ENCODE data around the gene CYP4A22.
A peak's percentile ranks its signal among the peaks of the same experiment; 100 is the strongest.
"Not testable (repeated sequence)": the region's sequence is repeated elsewhere in the genome, so short reads cannot be mapped to it uniquely, and the experiment has no call there.

CYP4A22 gene

DNA sequence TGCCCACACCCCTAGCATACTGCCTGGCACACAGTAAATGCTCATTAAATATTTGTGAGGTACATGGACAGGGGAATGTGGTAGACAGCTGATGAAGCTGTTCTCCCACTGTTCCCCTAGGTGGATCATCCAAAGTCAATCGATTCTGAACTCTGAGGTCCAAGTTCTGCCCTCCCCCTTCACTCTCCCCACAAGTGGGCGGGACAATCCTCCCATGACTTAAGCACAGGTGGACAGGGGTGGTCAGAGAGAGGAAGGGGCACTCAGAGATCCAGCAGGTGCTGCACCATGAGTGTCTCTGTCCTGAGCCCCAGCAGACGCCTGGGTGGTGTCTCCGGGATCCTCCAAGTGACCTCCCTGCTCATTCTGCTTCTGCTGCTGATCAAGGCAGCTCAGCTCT lies at the start of gene CYP4A22:
TSS of gene CYP4A22 (plus strand) at position 244 of the 400 bp plus-strand sequence. CDS start at position 289, 45 bp downstream.
- DNase-seq, result no peak

GRCh38 chr1:47089356-47089755 lies 47.9 kb upstream of the CYP4A22 start:
- DNase-seq, result peak; percentile 74

DNA sequence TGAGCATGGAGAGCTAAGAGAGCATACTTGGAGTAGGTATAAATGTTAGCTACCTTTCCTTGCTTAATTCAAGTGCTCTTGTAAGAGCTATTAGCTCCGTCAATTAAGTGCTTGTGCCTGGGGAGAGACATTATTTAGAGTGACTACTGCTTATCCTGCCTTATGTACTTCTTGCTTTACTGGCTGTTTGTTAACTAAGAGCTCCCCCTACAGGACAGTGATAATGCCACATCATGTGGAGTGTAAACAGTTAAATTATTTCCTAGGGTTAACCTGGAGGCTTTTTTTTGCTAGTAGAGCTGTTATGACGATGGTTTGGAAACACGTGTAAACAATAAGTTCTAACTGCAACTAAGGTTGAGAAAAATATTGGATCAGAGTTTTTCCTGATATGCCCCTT lies 45.8 kb upstream of the CYP4A22 start:
- DNase-seq, result peak; percentile 44

- DNase-seq, result peak; percentile 36
Observed at GRCh38 chr1:47104816-47105215, 32.4 kb upstream of the CYP4A22 start.

DNA sequence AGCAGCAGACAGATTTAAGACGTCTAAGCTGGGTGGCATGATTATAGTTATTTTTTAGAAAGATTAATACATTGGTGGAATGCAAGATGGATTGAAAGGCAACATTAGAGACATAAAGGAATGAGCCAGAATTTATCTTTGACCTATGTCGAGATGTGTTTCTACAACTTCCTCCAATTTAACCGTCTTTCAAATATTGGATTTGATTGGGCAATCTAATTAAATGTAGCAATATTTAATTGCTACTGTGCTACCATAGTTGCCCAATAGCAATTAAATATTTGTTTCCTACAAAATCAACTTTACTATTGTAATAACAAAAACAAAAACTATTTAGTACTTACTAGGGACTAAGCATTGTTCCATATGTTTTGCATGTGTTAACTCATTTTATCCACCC lies 30.4 kb upstream of the CYP4A22 start:
- no peak for DNase-seq

DNA sequence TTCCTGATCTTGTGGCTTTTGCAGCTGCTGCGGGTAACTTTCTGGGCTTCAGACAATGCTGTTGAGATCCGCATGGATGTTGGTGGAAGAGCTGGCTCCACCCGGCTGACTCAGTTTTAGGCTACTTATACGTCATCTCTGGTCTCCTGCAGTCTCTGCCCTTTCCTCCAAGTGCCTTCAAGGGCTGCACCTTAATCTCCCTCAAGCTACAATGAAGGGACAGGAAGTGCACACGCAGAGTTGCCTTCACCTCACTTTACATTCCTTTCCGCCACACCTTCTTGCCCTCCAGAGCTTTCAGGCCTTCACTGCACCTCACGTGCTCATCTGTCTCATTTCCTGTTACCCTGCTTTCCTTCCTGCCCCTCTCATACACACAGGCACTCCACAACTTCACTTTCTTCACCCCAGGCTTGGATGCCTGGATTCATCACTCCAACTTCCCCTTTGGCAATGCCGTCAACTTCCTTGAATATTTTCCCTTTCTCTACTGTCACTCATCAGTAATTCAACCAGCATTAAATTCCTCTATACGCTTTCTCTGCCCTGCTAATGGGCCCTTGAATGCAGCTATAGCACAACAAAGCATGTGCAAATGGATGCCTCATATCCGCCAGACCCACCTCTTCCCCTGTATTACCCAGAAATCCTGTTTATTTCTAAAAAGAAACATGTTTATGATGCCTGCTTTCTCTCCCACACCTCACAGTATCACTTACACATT lies 29.2 kb upstream of the CYP4A22 start:
- DNase-seq, result not testable (repeated sequence)

GRCh38 chr1:47109482-47109881 lies 27.8 kb upstream of the CYP4A22 start:
- not testable (repeated sequence) for DNase-seq

GRCh38 chr1:47113178-47113577 lies 24.1 kb upstream of the CYP4A22 start:
- no peak for DNase-seq

DNA sequence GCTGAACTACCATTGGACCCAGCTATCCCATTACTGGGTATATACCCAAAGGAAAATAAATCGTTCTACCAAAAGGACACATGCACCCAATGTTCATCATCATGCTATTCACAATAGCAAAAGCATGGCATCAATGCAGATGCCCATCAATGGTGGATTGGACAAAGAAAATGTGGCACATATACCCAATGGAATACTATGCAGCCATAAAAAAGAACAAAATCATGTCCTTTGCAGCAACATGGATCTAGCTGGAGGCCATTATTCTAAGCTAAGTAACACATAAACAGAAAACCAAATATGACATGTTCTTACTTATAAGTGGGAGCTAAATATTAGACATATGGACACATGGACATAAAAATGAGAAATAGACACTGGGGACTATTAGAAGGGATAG lies 16.2 kb upstream of the CYP4A22 start:
- DNase-seq, result not testable (repeated sequence)

GRCh38 chr1:47124834-47125233 lies 12.4 kb upstream of the CYP4A22 start:
- not testable (repeated sequence) for DNase-seq

DNA sequence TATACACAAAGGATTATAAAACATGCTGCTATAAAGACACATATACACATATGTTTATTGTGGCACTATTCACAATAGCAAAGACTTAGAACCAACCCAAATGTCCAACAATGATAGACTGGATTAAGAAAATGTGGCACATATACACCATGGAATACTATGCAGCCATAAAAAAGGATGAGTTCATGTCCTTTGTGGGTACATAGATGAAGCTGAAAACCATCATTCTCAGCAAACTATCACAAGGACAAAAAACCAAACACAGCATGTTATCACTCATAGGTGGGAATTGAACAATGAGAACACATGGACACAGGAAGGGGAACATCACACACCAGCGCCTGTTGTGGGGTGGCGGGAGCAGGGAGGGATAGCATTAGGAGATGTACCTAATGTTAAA lies 10.2 kb upstream of the CYP4A22 start:
- DNase-seq, result not testable (repeated sequence)

DNA sequence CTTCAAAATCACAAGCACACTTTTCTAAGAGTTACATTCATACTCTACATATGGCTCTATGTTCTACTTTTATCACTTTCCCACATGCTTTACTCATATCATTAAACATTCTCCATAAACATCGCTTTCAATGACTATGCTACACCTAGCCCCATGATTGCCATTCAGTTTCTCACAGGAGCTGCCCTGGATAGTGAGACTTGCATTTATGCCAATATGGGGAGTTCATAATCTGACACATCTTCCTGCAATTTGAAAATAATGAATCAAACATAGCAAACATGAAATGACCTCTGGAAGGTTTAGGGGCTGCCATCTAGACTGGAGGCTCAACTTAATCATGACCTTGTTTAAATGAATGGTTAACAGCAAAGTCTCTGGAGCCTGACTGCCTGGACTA lies 9.0 kb upstream of the CYP4A22 start:
- DNase-seq, result no peak

DNA sequence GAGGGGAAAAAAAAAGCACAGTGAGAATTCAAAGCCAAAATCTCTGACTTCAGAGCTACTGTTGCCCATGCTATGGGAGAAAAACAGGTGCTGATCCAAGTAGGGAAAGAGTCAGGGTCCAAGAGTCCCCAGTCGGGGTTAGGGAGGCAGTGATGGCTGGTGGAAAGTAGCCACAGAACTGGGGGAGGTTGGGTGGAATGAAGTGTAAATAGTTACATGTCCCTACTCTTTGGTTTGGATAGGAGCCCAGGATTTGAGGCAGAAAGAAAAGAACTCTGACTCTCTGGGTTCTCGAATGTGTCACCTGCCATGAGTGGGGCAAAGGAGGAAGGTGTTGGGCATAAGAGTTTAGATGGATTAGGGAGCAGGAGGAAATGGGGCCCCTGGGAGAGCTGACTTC lies 8.4 kb upstream of the CYP4A22 start:
- DNase-seq, result peak; percentile 45

DNA sequence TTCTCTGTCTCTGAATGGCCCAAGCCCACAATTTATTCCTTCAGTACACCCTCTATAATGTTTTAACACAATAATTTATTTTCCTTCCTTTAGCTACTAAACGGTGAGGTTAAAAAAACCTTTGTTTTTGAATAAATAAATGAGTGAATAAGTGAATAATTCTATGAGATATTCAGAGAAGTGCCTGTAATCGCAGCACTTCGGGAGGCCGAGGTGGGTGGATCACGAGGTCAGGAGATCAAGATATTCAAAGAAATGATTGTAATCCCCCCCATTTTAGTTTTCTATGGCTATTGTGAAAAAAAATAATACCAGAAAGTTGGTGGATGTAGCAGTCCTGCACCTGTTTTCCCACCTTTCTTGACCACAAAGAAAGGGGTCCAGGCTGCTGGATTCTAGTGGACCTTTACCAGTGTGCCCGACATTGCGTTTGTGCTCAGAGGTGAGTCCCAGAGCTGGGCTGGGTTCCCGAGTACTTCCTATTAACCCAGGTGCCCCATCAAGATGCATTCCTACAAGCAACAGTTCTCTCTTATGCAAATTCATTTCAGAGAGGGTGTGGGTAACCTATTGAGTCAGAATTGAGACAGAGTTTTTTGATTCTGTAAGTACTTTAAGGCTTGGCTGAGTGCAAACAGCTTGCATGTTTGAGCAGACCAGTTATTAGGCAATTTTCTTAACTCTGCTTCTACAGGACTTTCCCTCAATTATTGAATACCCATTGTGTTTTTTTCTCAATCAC lies 7.6 kb upstream of the CYP4A22 start:
- DNase-seq, result not testable (repeated sequence)

- not testable (repeated sequence) for DNase-seq
Observed at GRCh38 chr1:47132665-47133064, 4.6 kb upstream of the CYP4A22 start.

DNA sequence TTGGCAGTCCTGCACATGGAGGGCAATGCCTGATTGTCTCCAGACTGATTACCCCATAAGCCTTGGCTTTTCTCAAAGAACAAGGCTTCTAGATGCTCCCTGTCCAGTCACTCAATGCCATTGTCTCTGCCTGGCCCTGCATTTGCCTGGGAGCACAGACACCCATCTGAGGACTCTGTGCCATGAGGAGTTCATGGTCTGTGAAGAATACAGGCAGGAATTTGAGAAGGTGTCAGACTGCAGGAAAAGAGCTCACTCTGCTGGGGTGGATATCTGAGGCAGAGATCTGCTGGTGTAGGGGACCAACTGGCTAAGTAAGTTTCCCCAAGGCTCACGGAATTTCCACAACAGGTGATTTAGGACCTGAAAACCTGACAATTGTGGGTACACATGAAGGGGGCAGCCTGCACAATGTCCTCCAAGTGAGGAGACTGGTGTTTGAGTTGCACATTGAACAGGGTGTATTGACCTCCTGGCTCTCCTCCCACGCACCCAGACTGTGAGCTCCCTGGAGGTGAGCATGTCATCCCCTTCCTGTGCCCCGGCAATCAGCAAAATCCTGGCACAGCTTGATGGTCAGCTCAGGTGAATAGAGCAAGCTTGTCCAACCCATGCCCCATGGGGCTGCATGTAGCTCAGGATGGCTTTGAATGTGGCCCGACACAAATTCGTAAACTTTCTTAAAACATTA lies 829 bp downstream of the CYP4A22 start:
- no peak for DNase-seq

DNA sequence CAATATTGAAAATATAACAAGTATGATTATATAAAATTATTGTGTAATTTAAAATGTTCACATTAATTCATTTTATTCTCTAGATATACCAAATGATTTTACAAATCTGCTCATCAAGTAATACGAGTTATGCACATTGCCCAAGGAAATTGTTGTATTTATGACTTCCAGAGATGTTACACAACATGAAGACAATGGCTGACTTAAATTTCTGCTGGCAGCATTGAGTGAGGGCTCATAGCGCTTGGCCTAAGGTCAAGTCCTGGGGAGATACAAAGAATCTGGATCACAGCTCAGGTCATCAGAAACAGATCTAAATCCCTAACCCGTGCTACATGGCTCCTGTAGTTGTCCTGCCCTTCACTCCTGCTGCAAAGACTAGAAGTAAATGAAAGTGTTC lies 3.1 kb downstream of the CYP4A22 start:
- DNase-seq, result not testable (repeated sequence)

DNA sequence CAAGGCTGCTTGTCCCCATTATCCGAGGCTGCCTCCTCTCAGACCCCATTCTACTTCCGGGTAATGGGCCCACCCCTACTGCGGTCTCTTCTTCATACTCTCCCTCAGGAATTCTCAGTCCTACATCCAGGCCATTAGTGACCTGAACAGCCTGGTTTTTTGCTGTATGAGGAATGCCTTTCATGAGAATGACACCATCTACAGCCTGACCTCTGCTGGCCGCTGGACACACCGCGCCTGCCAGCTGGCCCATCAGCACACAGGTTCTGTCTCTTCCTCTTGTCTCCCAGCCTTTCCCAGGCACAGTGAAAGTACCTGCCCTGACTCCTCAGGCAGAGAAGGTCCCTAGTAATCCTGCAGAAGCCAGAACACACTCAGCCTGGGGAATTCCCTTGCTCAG lies 6.4 kb downstream of the CYP4A22 start:
- DNase-seq, result peak; percentile 53

DNA sequence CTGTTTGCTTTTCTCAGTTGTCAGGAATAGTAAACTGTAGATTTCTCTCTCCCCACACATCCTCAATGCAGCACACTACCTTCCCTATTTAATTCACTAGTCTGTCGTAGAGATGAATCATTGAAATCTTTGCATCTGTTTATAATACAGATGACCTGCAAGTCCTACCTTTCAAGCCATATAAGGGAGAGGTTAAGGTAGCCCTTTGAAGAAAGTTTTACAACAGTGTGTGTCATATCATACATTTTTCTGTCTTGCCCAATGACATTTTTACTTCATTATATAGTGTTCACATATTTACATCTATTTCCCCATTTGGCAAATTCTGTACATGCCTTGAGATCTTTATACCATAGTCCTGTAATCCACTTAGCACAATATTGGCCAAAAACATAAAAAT lies 9.3 kb downstream of the CYP4A22 start:
- not testable (repeated sequence) for DNase-seq

DNA sequence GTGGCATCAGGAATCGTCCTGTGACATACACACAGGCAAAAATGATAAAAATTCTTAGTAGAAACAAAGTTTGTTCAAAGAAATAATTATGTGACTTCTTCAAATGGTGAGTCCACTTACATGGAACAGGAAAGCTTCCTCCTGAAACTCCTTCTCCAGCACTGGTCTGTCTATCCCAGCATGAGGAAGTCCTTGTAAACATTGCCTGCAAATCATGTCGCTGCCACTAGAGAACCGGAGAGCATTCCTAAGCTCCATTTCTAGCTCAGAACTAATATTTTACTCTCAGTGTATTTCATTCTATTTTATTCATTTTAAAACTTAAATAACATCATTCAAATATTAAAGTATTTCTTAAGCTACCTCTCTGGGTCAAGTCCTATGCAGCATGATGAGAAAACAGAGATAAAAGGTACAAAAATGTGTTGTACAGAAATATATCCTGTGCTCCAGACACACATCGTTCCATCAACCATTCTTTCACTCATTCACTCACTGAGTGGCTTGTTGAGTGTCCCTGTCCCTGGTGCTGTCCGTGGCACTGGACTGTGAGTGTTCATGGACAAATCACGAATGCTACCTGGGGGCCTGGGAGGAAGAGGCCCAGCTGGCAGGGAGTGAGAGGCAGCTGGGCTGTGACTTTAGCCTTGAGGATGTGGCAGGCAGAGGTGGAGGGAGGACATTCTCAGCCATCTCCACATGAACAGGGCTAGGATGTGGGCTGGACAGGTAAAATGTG lies 10.0 kb downstream of the CYP4A22 start:
- DNase-seq, result peak; percentile 38

GRCh38 chr1:47149162-47149561 lies 11.9 kb downstream of the CYP4A22 start:
- DNase-seq, result peak; percentile 67

GRCh38 chr1:47156457-47156856 lies 19.2 kb downstream of the CYP4A22 start:
- DNase-seq, result not testable (repeated sequence)

GRCh38 chr1:47157957-47158356 lies 20.7 kb downstream of the CYP4A22 start:
- DNase-seq, result not testable (repeated sequence)

Measured in DMS53 (cell line).